Mesenteric fat pad (tissue), 1 donor: ENCODE data around the gene LIPA. TPM values are rescaled to one million over a fixed set of nuclear protein-coding genes. Genes with fewer than 3 reads are reported as not detected.
"Not testable (repeated sequence)": the region's sequence is repeated elsewhere in the genome, so short reads cannot be mapped to it uniquely, and the experiment has no call there.

ENCODE experiments used
- DNase-seq: peaks from one replicate; pipeline ENCODE4 v3.0.0-alpha.2; 2020; ENCODE audit warnings: low spot score
- total RNA-seq: library from RNA; stranded (reverse); fragmentation: NEBNext Ultra II Directional; extraction: Animal tissue kit (Norgen Biotek cat#: 25700); gene quantifications from one replicate; pipeline ENCODE4 v1.2.1, GENCODE V29; 2021
- donor health status: DM: yes; HTN: yes; CAD: no.

The LIPA gene
- total RNA-seq, 1 donor from 2014 or later, result 210 TPM

GRCh38 chr10:89213191-89213808 is 38.3 kb downstream of the LIPA start:
- DNase-seq, result no peak

GRCh38 chr10:89210794-89211425 is 40.7 kb downstream of the LIPA start:
- no peak for DNase-seq

GRCh38 chr10:89209718-89210117 is 41.9 kb downstream of the LIPA start:
- DNase-seq, result no peak

GRCh38 chr10:89207801-89208551 is 43.6 kb downstream of the LIPA start:
- no peak for DNase-seq

- no peak for DNase-seq
Observed at GRCh38 chr10:89207181-89207800, 44.3 kb downstream of the LIPA start, which contains the start of gene CH25H. TSS of gene CH25H (minus strand) at chr10:89207317. CDS start at chr10:89207292, 25 bp downstream.

- DNase-seq, result no peak
Observed at GRCh38 chr10:89206402-89207180, 45.0 kb downstream of the LIPA start.

GRCh38 chr10:89204621-89205185 is 46.9 kb downstream of the LIPA start:
- no peak for DNase-seq

- DNase-seq, result no peak
Observed at GRCh38 chr10:89203237-89203636, 48.3 kb downstream of the LIPA start.

- DNase-seq, result no peak
Observed at GRCh38 chr10:89202033-89202425, 49.5 kb downstream of the LIPA start.

- DNase-seq, result no peak
Observed at GRCh38 chr10:89201345-89202032, 50.1 kb downstream of the LIPA start.

GRCh38 chr10:89197473-89197872 is 54.1 kb downstream of the LIPA start:
- DNase-seq, result no peak

GRCh38 chr10:89191301-89191700 is 60.3 kb downstream of the LIPA start:
- not testable (repeated sequence) for DNase-seq

GRCh38 chr10:89189211-89189734 is 62.3 kb downstream of the LIPA start:
- DNase-seq, result no peak

- no peak for DNase-seq
Observed at GRCh38 chr10:89185658-89186057, 65.9 kb downstream of the LIPA start.

GRCh38 chr10:89184638-89185037 is 66.9 kb downstream of the LIPA start:
- no peak for DNase-seq

- no peak for DNase-seq
Observed at GRCh38 chr10:89183571-89183970, 68.0 kb downstream of the LIPA start.

GRCh38 chr10:89182894-89183293 is 68.7 kb downstream of the LIPA start:
- DNase-seq, result no peak

GRCh38 chr10:89175816-89176215 is 75.8 kb downstream of the LIPA start:
- no peak for DNase-seq

- no peak for DNase-seq
Observed at GRCh38 chr10:89173075-89173474, 78.5 kb downstream of the LIPA start.

- DNase-seq, result no peak
Observed at GRCh38 chr10:89171996-89172395, 79.6 kb downstream of the LIPA start.
